Stomach (tissue), 9 donors: ENCODE data around the gene PRDX2. TPM values are rescaled to one million over a fixed set of nuclear protein-coding genes. Genes with fewer than 3 reads are reported as not detected.

Experiments used
- DNase-seq, 2 donors: peaks; one replicate each; pipeline versions ENCODE4 v3.0.0 to v3.0.0-alpha.2; 2013 to 2019
- H3K27ac ChIP-seq, 5 donors: fragments of 200-600 bp in 4 of 5; sonication (generic) in 4 of 5; one replicate each; pipeline ENCODE4 v1.5.1; 2013 to 2019; ENCODE audit warnings: mild to moderate bottlenecking in 1 of 5, moderate library complexity in 1 of 5
- H3K27me3 ChIP-seq, 3 donors: fragments of 200-600 bp; sonication (generic); one replicate each; pipeline ENCODE4 v1.5.1; 2017 to 2019; ENCODE audit warnings: mixed run types in 1 of 3
- H3K36me3 ChIP-seq, 4 donors: fragments of 200-600 bp; sonication (generic); 1 replicate in 3 of 4; 2 replicates in 1 of 4; pipeline ENCODE4 v1.5.1; 2016 to 2019
- H3K4me1 ChIP-seq, 4 donors: fragments of 200-600 bp; sonication (generic); one replicate each; pipeline ENCODE4 v1.5.1; 2016 to 2019
- H3K4me3 ChIP-seq, 4 donors: fragments of 200-600 bp; sonication (generic) in 3 of 4; one replicate each; pipeline ENCODE4 v1.5.1; 2016 to 2019; ENCODE audit warnings: mild to moderate bottlenecking in 1 of 4
- H3K9me3 ChIP-seq, 4 donors: fragments of 200-600 bp; sonication (generic); one replicate each; pipeline ENCODE4 v1.5.1; 2016 to 2019
- EP300 ChIP-seq: sonication (generic); formaldehyde crosslinking; IDR thresholded peaks from one replicate; pipeline ENCODE4 v1.6.1; 2017; ENCODE audit warnings: antibody characterized with exemption
- POLR2A ChIP-seq, 4 donors: fragments of 450-650 bp; IDR thresholded peaks; one replicate each; pipeline ENCODE4 v1.6.1; 2016; ENCODE audit warnings: antibody characterized with exemption in 4 of 4, control low read depth in 2 of 4, mild to moderate bottlenecking in 1 of 4, moderate library complexity in 1 of 4
- POLR2AphosphoS5 ChIP-seq, 3 donors: sonication (generic); formaldehyde crosslinking; IDR thresholded peaks; one replicate each; pipeline ENCODE4 v1.6.1; 2016; ENCODE audit warnings: antibody characterized with exemption in 3 of 3
- WGBS, 5 donors: extraction: QIAGEN DNeasy Blood & Tissue Kit in 3 of 5; methylation state at CpG; one replicate each; pipeline versions ENCODE4 v1.1.5 to v1.1.7; 2013 to 2018; 5-methylcytosine and 5-hydroxymethylcytosine counted together
- intact Hi-C: fragments of 100-400 bp; cut with DNase I; formaldehyde crosslinking; loops from one replicate; pipeline ENCODE4 v1.15.1; 2023; ENCODE audit warnings: low total_unique reads
- polyA plus RNA-seq, 3 donors: library from polyadenylated mRNA; stranded (reverse); fragments of 200-250 nt; gene quantifications; one replicate each; pipeline ENCODE4 v1.2.3, GENCODE V29; 2013
- total RNA-seq, 5 donors: library from RNA; depleted of rRNA; stranded (reverse); fragments of >200 nt; gene quantifications; one replicate each; pipeline versions ENCODE4 v1.1.0 to v1.2.3, GENCODE V29; 2014 to 2016
- TF ChIP-seq, protein P1 (sequence below), 7 experiments: fragments of 450-650 bp in 4 of 7; fragments of 200-600 bp in 3 of 7; sonication (generic) in 3 of 7; IDR thresholded peaks; one replicate each; pipeline ENCODE4 v1.5.1; 2016 to 2019; ENCODE audit warnings: antibody characterized with exemption in 7 of 7, control low read depth in 2 of 7, mild to moderate bottlenecking in 1 of 7
- donor health status: healthy with polysubstance abuse.
- donor health status: Bipolar disorder and iron deficiency.
- donor health status: healthy.

PRDX2 gene
- total and polyA plus RNA-seq, 8 donors: 118 to 284 (median 226) TPM

DNA sequence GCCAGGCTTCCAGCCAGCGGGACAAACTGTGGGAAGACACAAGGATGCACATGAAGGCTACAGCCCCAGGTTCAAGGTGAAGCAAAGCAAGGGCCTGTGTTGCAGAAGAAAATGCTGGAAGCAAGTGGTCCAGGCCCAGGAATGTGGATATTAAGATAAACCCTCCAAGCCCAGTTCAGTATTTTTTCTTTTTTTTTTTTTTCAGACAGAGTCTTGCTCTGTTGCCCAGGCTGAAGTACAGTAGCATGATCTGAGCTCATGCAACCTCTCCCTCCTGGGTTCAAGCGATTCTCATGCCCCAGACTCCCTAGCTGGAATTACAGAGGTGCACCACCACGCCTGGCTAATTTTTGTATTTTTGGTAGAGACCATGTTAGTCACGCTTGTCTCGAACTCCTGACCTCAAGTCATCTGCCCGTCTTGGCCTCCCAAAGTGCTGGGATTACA is 4.4 kb downstream of the PRDX2 start:
- DNase-seq: no peak
- WGBS, 5 donors: 91 to 94% (median 92%) methylated on average over 6 of the region's 6 CpGs
- H3K36me3 ChIP-seq: peaks cover 12 to 38% (median 33%) of the 10 kb centered on the region in 4 donors
- peaks cover 0 to 6% (median 0%) of the 10 kb centered on the region in 3 donors for H3K27me3 ChIP-seq
- peak in 2 of 3 donors; percentile 4 to 49 for TF ChIP-seq POLR2AphosphoS5 (IDR thresholded peaks at IDR 0.05)
- TF ChIP-seq POLR2A (IDR thresholded peaks at IDR 0.05): no peak
- peaks cover 30 to 61% (median 46%) of the 10 kb centered on the region in 4 donors for H3K4me1 ChIP-seq
- intact Hi-C loops: no loop called here
- no peak overlapping the region for H3K4me3 ChIP-seq
- H3K27ac ChIP-seq: no peak overlapping the region
- H3K9me3 ChIP-seq: no peaks in the 10 kb centered on the region

DNA sequence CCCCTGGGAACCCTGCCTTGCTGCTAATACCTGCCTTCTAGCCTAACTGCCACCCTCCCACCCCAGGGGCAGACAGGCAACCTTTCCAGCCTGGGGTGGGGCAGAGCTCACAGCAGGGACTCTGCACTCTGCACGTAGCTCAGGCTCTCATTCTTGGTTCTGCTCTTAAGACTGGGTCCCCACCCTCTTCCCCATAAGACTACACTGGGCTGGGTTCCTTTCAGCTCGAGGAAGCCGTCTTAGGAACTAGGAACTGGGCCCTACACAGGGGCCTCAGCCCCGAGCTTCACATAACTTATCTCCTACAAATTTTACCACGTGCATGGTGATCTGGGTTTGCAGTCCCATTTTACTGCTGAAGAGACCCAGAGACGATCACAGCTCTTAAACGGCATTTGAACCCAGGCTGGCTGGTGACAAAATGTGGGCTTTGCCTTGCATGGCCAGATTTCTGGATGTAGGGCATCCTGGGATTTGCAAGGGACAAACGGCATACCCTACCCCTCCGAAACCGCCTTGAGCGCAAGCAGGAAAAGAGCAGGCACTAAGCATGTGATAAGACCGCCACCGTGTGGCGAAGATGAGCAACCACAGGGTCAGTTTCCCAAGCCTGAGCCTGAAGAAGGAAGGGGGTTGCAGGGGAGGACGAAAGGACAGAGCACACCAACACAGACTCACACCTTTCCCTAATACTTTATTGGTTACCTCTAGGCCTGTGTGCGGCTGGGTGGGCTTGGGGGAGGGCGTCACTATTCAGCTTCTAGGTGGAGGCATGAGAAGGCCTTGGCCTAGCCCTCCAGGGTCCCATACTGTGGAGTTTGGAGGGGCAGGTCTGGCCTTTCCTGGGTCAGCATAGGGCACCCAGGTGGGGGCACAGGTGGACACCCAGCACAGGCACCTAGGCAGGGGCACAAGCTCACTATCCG is 5.2 kb downstream of the PRDX2 start:
- peak; percentile 79 to 94 for DNase-seq
- H3K27me3 ChIP-seq: no peaks in the 10 kb centered on the region
- TF ChIP-seq, protein P1, sequence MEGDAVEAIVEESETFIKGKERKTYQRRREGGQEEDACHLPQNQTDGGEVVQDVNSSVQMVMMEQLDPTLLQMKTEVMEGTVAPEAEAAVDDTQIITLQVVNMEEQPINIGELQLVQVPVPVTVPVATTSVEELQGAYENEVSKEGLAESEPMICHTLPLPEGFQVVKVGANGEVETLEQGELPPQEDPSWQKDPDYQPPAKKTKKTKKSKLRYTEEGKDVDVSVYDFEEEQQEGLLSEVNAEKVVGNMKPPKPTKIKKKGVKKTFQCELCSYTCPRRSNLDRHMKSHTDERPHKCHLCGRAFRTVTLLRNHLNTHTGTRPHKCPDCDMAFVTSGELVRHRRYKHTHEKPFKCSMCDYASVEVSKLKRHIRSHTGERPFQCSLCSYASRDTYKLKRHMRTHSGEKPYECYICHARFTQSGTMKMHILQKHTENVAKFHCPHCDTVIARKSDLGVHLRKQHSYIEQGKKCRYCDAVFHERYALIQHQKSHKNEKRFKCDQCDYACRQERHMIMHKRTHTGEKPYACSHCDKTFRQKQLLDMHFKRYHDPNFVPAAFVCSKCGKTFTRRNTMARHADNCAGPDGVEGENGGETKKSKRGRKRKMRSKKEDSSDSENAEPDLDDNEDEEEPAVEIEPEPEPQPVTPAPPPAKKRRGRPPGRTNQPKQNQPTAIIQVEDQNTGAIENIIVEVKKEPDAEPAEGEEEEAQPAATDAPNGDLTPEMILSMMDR (IDR thresholded peaks at IDR 0.05): peak in 6 of 7 experiments; percentile 68 to 100 (median 94)
- TF ChIP-seq POLR2AphosphoS5 (IDR thresholded peaks at IDR 0.05) (peak; percentile 53 to 93 (median 72)), EP300 (no peak)
- peak overlapping the region; percentile 25 to 100 (median 94) for H3K27ac ChIP-seq
- peak overlapping the region in 1 of 4 donors; percentile 11 for H3K4me3 ChIP-seq
- 2 to 7% (median 6%) methylated on average over 18 of the region's 18 CpGs for WGBS, 5 donors
- intact Hi-C loops: no loop called here
- H3K9me3 ChIP-seq: no peaks in the 10 kb centered on the region
- H3K36me3 ChIP-seq: peaks cover 12 to 38% (median 33%) of the 10 kb centered on the region in 4 donors
- H3K4me1 ChIP-seq: peaks cover 30 to 56% (median 42%) of the 10 kb centered on the region in 4 donors

GRCh38 chr19:12794971-12795381 is 6.6 kb downstream of the PRDX2 start:
- no peaks in the 10 kb centered on the region for H3K9me3 ChIP-seq
- no peaks in the 10 kb centered on the region for H3K27me3 ChIP-seq
- peak overlapping the region; percentile 59 to 100 (median 94) for H3K27ac ChIP-seq
- WGBS, 5 donors: 83 to 86% (median 85%) methylated on average over 9 of the region's 9 CpGs
- H3K36me3 ChIP-seq: peaks cover 12 to 32% (median 29%) of the 10 kb centered on the region in 4 donors
- peak overlapping the region in 1 of 4 donors; percentile 89 for H3K4me3 ChIP-seq
- no peak for DNase-seq
- TF ChIP-seq POLR2AphosphoS5 (IDR thresholded peaks at IDR 0.05): peak in 1 of 3 donors; percentile 38
- TF ChIP-seq POLR2A (IDR thresholded peaks at IDR 0.05): no peak
- peaks cover 26 to 47% (median 39%) of the 10 kb centered on the region in 4 donors for H3K4me1 ChIP-seq
- intact Hi-C loops: no loop called here

DNA sequence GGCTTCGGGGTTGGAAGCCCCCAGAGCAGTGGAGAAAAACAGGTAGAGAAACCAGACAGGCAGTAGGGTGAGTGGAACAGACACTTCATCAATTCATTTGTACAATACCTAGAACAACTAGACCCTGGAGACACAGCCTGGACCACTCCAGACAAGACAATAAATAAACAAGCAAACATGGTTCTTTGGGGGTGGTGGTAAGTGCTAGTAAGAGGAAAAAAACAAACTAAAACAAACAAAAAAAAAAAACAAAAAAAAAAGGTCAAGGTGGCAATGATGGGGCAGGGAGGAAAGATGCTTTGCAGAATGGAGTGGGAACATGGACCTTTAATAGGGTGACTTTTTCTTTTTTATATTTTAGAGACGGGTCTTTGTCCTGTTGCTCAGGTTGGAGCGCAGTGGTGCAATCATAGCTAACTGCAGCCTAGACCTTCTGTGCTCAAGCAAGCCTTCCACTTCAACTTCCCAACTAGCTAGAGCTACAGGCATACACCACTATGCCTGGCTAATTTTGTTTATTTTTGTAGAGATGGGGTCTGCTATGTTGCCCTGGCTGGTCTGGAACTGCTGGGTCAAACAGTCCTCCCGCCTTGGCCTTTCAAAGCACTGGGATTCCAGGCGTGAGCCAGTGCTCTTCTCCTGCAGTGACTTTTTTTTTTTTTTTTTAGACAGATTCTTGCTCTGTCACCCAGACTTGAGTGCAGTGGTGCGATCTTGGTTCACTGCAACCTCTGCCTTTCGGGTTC is 7.2 kb downstream of the PRDX2 start:
- intact Hi-C loops: no loop called here
- Histone ChIP-seq H3K36me3 (peaks cover 6 to 26% (median 23%) of the 10 kb centered on the region in 4 donors), H3K9me3 (no peaks in the 10 kb centered on the region), H3K4me3 (peak overlapping the region; percentile 79 to 93 (median 86)), H3K27me3 (no peaks in the 10 kb centered on the region), H3K4me1 (peaks cover 29 to 42% (median 37%) of the 10 kb centered on the region in 4 donors), H3K27ac (peak overlapping the region; percentile 92 to 100 (median 99))
- DNase-seq: peak in 1 of 2 donors; percentile 40
- peak in 1 of 3 donors; percentile 29 for TF ChIP-seq POLR2AphosphoS5 (IDR thresholded peaks at IDR 0.05)
- TF ChIP-seq POLR2A (IDR thresholded peaks at IDR 0.05): peak in 1 of 4 donors; percentile 27
- TF ChIP-seq EP300: no peak
- TF ChIP-seq, protein P1 (IDR thresholded peaks at IDR 0.05): no peak
- 55 to 66% (median 60%) methylated on average over 7 of the region's 7 CpGs for WGBS, 5 donors
